IPS-NIHi11 (cell line): ENCODE measurements around the gene PSMD4.
A peak's percentile ranks its signal among the peaks of the same experiment; 100 is the strongest.

Experiments used
- DNase-seq: peaks from one replicate; pipeline ENCODE4 v3.0.0; 2012; ENCODE audit warnings: mixed read lengths, low spot score

Gene PSMD4

DNA sequence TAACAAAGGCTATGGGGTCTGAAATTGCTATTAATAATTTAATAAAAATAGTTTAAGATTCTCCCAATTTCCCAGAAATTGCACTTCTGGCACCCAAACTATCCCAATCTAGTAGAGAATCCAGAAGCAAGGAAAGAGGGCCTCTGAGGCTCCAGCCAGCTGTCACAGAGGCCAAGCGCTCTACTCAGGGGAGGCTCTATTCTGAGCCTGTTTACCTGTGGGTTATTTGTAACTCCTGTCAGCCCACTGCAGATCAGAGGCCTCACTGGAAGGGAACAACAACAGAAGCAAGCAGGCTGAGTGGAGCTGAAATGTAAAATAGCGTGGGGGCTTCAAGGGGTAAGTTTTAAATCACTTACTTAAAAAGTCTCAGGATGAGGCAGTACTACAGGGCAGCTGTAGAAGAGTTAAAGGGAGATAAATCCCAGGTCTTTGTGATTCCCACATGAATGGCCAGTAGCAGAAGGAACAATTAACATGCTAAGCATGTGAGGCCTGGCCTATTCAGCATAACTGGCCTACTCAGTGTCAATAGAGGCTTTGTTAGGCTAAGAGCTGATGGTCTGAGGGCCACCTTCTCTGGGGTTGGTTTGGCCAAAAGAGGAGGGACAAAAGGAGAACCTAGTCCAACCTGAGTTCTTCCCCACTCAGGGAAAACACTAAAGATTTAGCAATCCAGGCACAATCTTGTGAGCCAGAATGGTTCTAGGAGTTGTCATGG is 40.4 kb downstream of the PSMD4 start:
- DNase-seq, result no peak

DNA sequence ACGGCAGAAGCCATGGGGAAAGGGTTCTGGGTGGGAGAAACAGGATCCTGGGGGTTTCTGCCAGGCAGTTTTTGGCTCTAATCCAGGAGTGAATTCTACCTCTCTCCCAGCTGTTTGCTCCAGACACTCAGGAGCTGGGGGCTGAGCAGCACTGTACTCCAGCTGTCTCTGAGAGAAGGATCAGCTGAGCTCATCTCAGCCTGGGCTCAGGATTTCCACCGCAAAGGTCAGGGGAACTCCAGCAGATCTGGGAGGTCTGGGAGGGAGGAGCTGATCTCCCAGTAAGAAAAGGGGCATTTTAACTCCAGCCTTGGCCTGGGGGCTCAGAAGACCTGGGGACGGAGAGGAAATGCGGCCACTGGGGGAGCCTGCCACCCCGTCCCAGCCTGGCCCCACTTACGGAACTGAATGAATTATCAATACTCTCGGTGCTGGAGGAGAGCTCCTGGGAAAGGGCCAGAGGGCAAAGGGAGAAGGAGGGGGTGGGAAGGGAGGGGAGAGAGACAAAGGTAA is 55.3 kb downstream of the PSMD4 start:
- DNase-seq, result peak; percentile 49

DNA sequence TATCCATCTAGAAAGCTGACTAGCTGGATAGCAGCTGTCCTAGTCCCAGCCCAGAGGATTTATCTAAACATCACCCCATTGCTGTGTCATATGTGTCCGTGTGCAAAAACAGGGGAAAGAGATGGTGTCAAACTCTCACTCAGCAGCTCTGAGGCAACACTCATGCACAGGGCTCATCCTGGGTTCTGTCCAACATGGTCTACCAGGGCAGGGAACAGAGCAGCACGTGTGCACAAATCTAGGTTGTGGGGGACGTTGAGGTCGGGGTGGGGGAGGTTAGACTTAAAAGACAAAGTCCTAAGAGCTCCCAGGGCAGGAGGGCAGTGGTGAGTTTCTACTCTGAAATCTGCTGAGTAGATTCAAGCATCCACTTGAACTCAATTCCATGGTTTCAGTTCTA is 56.5 kb downstream of the PSMD4 start:
- DNase-seq, result no peak

DNA sequence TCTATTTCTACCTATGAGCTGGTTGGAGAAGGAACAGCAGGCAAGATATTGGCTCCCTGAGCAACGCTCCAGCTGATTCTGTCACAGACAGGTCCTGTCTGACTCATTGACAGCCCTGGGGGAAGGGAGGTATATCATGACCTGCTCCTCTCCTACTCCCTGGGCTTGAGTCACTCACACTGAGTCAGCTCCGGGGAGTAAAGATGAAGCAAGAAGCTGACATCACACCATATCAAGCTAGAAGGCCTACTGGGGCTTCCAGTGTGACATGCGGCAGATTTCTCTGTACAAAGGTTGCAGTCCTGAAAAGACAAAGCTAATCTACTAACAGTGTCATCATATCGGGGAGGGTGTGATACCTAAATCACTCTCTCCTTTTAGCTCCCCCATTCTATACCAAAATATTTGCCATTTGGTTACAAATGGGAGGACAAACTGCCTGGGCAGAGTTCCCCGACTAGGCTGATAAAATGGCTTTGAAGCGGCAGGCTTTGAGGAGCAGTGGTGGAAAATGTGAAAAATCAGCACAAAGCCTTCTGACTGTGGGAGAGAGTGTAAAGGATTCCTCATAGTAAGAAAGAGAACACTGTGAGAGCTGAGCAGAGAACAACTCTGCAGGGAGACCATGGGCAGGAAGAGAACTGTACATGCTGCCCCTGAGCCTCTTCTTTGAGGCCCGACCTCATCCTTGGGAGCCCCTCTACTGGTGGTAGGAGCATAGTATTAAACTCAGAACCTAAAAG is 57.2 kb downstream of the PSMD4 start:
- DNase-seq, result no peak

DNA sequence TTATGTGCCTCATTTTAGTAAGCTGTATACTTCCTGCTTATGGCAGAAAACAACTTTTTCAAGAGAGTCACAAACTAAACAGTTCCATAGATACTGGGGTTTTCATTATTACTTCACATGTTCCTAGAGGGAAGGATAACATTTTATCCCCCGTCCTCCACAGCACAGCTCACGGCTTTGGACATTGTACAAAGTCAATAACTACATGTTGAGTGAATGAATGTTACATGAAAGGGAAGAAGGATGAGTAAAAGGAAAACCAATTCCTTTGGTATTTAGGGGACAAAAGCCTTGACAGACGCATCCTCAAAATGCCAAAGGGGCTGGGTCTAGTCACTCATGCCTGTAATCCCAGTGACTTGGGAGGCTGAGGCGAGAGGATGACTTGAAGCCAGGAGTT is 57.9 kb downstream of the PSMD4 start:
- DNase-seq, result no peak

DNA sequence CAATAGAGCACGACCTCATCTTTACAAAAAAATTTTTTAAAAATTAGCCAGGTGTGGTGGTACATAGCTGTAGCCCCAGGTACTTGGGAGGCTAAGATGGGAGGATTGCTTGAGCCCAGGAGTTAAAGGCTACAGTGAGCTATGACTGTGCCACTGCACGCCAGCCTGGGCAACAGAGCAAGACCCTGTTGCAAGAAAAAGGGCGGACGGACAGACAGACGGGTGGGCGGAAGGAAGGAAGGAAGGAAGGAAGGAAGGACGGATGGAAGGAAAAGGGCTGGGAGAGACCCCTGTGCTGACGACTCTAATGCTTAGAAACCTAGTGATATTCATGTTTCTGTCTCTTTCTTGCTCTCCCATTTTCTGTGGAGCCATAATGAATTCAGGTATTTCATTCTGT is 58.3 kb downstream of the PSMD4 start:
- no peak for DNase-seq

DNA sequence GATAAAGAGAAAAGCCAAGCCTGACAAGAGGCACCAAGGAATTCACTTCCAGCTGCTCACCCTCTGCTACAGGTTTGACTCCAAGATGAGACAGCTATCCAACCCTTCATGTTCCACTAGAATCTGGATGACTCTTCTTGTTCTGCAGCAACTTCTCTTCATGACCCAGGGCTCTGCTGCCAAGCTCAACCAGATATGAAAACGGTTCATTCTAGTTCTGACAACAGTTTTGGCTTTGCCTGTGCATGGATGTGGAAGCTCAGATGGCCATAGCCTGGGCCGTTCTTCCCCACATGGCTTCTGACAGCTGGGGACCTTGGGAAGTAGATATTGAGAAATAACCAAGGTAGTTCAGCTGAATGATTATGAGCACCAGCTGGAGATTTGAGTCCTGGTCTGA is 59.0 kb downstream of the PSMD4 start:
- no peak for DNase-seq

DNA sequence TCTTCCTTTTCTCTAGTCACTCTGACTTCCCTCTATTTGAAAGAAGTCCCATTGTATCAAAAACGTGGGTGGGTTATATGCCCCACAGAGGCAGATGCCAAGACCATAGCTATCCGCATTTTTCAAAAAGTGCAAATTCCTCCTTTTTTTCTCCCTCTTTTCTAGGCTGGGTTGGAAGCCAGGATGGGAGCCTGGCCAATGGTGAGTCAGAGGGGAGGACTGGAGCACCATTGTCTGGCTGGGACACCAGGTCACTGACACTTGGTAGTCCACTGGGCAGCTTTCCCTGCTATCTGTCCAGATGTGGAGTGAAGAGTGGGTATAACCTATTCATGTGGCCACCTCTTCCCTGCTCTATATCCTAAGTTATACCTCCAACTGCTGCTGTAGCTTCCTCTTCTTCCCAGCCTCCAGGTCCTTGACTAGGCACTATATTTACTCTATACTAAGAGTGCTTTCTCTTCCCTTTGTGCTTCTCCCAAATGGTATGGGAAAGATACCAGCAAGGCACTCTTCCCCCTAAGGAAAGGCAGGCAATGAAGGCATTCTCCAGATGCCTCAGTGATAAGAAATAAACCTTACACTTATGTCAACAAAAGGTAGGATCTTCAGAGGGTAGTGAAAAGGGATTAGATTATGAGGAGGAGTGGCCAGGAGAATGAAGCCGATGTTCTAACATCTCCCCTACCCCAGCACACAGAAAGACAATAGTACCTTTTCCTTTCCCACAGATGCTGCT is 59.8 kb downstream of the PSMD4 start:
- DNase-seq, result no peak

DNA sequence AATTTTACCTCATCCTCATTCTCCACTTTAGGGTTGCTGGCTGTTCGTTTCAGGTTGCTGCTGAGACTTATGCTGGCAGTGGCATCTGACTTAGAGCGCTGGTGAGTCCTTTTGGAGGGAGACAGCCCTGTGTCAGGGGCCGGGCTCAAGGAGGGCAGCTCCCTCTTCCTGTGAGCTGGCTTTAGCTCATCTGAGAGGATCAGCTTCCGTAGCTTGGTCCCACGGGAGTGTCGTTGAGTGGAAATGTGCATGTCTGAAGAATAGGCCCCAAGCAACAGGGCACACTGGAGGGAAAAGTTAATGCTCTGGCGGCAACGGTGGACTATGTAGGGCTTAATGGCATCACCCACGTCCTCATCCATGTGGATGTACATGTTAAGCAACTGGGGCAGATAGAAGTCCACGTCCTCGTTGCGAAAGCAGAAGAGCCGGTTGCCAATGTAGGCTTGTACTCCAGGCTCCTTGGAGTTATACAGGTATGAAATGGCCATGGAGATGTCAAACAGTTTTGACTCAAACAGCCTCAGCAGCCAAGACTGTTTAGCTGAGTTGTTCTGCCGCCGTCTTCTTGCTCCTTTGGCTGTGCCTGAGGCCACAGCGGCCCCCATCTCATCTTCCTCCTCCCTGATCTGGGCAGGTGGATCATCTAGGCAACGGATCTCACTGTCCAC is 61.2 kb downstream of the PSMD4 start:
- DNase-seq, result no peak
